SK-N-SH (cell line): ENCODE data around the gene ZDHHC8. TPM values are rescaled to one million over a fixed set of nuclear protein-coding genes. Genes with fewer than 3 reads are reported as not detected.

Experiments used
- CTCF ChIA-PET: fragments of 300-600, 350-600 bp; formaldehyde crosslinking; extraction: SDS; loops from one replicate; lab custom pipeline; 2021; lab: Yijun Ruan, JAX
- POLR2A ChIA-PET: fragments of 350-600 bp; sonication (Branson Sonifier 250); formaldehyde crosslinking; extraction: SDS; loops from one replicate; lab custom pipeline; 2020; ENCODE audit warnings: antibody characterized with exemption, inconsistent platforms; lab: Yijun Ruan, JAX
- DNase-seq: peaks from one replicate; pipeline ENCODE4 v3.0.0; 2012
- H2AFZ ChIP-seq: fragments of 200-600 bp; sonication (generic); 2 replicates; pipeline ENCODE4 v1.8.1; 2016; ENCODE audit warnings: antibody characterized with exemption, mild to moderate bottlenecking, low read depth
- H3F3A ChIP-seq: fragments of 200-600 bp; sonication (generic); replicated peaks from 2 replicates; pipeline ENCODE3; 2016; ENCODE audit warnings: antibody characterized with exemption, mild to moderate bottlenecking; ENCODE audit not compliant: insufficient read depth
- H3K27ac ChIP-seq, 2 experiments: fragments of 200-500 bp in 1 of 2; fragments of 200-600 bp in 1 of 2; sonication (Bioruptor generic) in 1 of 2; sonication (generic), shearing (Covaris generic) in 1 of 2; 2 replicates each; pipeline versions ENCODE4 v1.5.1 to v1.6.1; 2014 to 2016; ENCODE audit warnings: low read depth in 2 of 2, inconsistent platforms in 1 of 2, low read length in 1 of 2, mild to moderate bottlenecking in 1 of 2, mixed read lengths in 1 of 2
- H3K27me3 ChIP-seq: fragments of 200-600 bp; sonication (generic), shearing (Covaris generic); 2 replicates; pipeline ENCODE4 v1.6.1; 2016; ENCODE audit warnings: mixed run types; ENCODE audit not compliant: insufficient read depth
- H3K36me3 ChIP-seq, 2 experiments: fragments of 200-500 bp in 1 of 2; fragments of 200-600 bp in 1 of 2; sonication (Bioruptor generic) in 1 of 2; sonication (generic) in 1 of 2; replicated peaks in 1 of 2; 2 replicates each; pipeline versions ENCODE3 to v1.5.1; 2014 to 2016; ENCODE audit warnings: low read length in 1 of 2, mild to moderate bottlenecking in 1 of 2; ENCODE audit not compliant: insufficient read depth in 2 of 2, control insufficient read depth in 1 of 2
- H3K4me1 ChIP-seq, 2 experiments: fragments of 200-500 bp in 1 of 2; fragments of 200-600 bp in 1 of 2; sonication (Bioruptor generic) in 1 of 2; sonication (generic), shearing (Covaris generic) in 1 of 2; 2 replicates each; pipeline versions ENCODE4 v1.5.1 to v1.6.1; 2014 to 2016; ENCODE audit warnings: low read depth in 1 of 2, low read length in 1 of 2, mixed run types in 1 of 2; ENCODE audit not compliant: insufficient read depth in 2 of 2, control insufficient read depth in 1 of 2
- H3K4me2 ChIP-seq: fragments of 200-600 bp; sonication (generic), shearing (Covaris generic); 2 replicates; pipeline ENCODE4 v1.6.1; 2017; ENCODE audit warnings: mixed run types
- H3K4me3 ChIP-seq, 2 experiments: fragments of 200-500 bp in 1 of 2; fragments of 200-600 bp in 1 of 2; sonication (Bioruptor generic) in 1 of 2; sonication (generic), shearing (Covaris generic) in 1 of 2; 2 replicates each; pipeline versions ENCODE4 v1.5.1 to v1.8.1; 2014 to 2016; ENCODE audit warnings: low read depth in 2 of 2, inconsistent platforms in 1 of 2, low read length in 1 of 2, mild to moderate bottlenecking in 1 of 2, mixed read lengths in 1 of 2, moderate library complexity in 1 of 2
- H3K79me2 ChIP-seq: fragments of 200-600 bp; sonication (generic); 2 replicates; pipeline ENCODE4 v1.8.1; 2017; ENCODE audit warnings: mild to moderate bottlenecking; ENCODE audit not compliant: insufficient read depth
- H3K9ac ChIP-seq: fragments of 200-600 bp; sonication (generic); 2 replicates; pipeline ENCODE4 v1.6.1; 2017; ENCODE audit warnings: mixed run types
- H3K9me2 ChIP-seq: fragments of 200-600 bp; sonication (generic); 2 replicates; pipeline ENCODE4 v1.6.1; 2017; ENCODE audit warnings: mixed run types
- H3K9me3 ChIP-seq: fragments of 200-600 bp; sonication (generic); 2 replicates; pipeline ENCODE4 v1.6.1; 2017; ENCODE audit warnings: mixed run types, mild to moderate bottlenecking, moderate library complexity
- H4K20me1 ChIP-seq: fragments of 200-600 bp; sonication (generic); 2 replicates; pipeline ENCODE4 v1.6.1; 2017; ENCODE audit warnings: mild to moderate bottlenecking, mixed run types; ENCODE audit not compliant: insufficient read depth
- CHD2 ChIP-seq: fragments of 150-350 bp; IDR thresholded peaks from 2 replicates; pipeline ENCODE4 v1.6.1; 2018; ENCODE audit warnings: low read length; ENCODE audit not compliant: partially characterized antibody
- EZH2phosphoT487 ChIP-seq: fragments of 200-600 bp; sonication (generic); IDR thresholded peaks from 2 replicates; pipeline ENCODE4 v1.6.1; 2017; ENCODE audit warnings: low read depth, mixed run types, mild to moderate bottlenecking, antibody characterized with exemption, moderate library complexity, borderline replicate concordance
- FOSL2 ChIP-seq: IDR thresholded peaks from 2 replicates; pipeline ENCODE4 v1.4.0; 2012; ENCODE audit warnings: low read depth, mild to moderate bottlenecking, moderate library complexity, borderline replicate concordance
- FOXM1 ChIP-seq: IDR thresholded peaks from 2 replicates; pipeline ENCODE4 v1.4.0; 2012; ENCODE audit warnings: low read depth, mild to moderate bottlenecking
- GATA2 ChIP-seq: sonication (generic); formaldehyde crosslinking; IDR thresholded peaks from 2 replicates; pipeline ENCODE4 v1.5.0; 2020; ENCODE audit warnings: mild to moderate bottlenecking, missing genetic modification reagents
- JUND ChIP-seq: IDR thresholded peaks from 2 replicates; pipeline ENCODE4 v1.4.0; 2012
- MEF2A ChIP-seq: IDR thresholded peaks from 2 replicates; pipeline ENCODE4 v1.4.0; 2012; ENCODE audit warnings: low read depth, borderline replicate concordance
- MXI1 ChIP-seq: IDR thresholded peaks from 2 replicates; pipeline ENCODE4 v1.6.1; 2012; ENCODE audit warnings: mild to moderate bottlenecking, low read depth, low read length, improper control_type of control experiment
- NFIC ChIP-seq: IDR thresholded peaks from 2 replicates; pipeline ENCODE4 v1.4.0; 2012; ENCODE audit warnings: borderline replicate concordance
- RAD21 ChIP-seq: IDR thresholded peaks from 2 replicates; pipeline ENCODE4 v1.6.1; 2012; ENCODE audit warnings: mild to moderate bottlenecking, low read length
- SIN3A ChIP-seq: IDR thresholded peaks from 2 replicates; pipeline ENCODE4 v1.6.1; 2012; ENCODE audit warnings: low read depth, mild to moderate bottlenecking, low read length, moderate library complexity, borderline replicate concordance
- SMC3 ChIP-seq: IDR thresholded peaks from 2 replicates; pipeline ENCODE4 v1.6.1; 2012; ENCODE audit warnings: low read depth, low read length, improper control_type of control experiment
- TAF1 ChIP-seq: IDR thresholded peaks from 2 replicates; pipeline ENCODE4 v1.6.1; 2012; ENCODE audit warnings: low read depth, mild to moderate bottlenecking, low read length, moderate library complexity, borderline replicate concordance
- YY1 ChIP-seq: IDR thresholded peaks from 2 replicates; pipeline ENCODE4 v1.4.0; 2012; ENCODE audit warnings: low read depth, mild to moderate bottlenecking
- WGBS: methylation state at CpG from one replicate; pipeline ENCODE4 v1.1.6; 2017; ENCODE audit warnings: low lambda C conversion rate; 5-methylcytosine and 5-hydroxymethylcytosine counted together
- polyA plus RNA-seq, 3 experiments: library from polyadenylated mRNA; depleted of rRNA; stranded (reverse); fragments of >200 nt; gene quantifications; 2 replicates each; pipeline ENCODE4 v1.2.3, GENCODE V29; 2012
- TF ChIP-seq, protein P1 (sequence below): fragments of 150-350 bp; IDR thresholded peaks from 2 replicates; pipeline ENCODE4 v1.6.1; 2016; ENCODE audit warnings: mild to moderate bottlenecking, low read depth, low read length
- TF ChIP-seq, protein P2 (sequence below): IDR thresholded peaks from 2 replicates; pipeline ENCODE4 v1.4.0; 2012; ENCODE audit warnings: low read depth, borderline replicate concordance

The ZDHHC8 gene
- polyA plus RNA-seq, 1 of the 3 experiments (the other 2 are of a cell fraction): 65.3 TPM

DNA sequence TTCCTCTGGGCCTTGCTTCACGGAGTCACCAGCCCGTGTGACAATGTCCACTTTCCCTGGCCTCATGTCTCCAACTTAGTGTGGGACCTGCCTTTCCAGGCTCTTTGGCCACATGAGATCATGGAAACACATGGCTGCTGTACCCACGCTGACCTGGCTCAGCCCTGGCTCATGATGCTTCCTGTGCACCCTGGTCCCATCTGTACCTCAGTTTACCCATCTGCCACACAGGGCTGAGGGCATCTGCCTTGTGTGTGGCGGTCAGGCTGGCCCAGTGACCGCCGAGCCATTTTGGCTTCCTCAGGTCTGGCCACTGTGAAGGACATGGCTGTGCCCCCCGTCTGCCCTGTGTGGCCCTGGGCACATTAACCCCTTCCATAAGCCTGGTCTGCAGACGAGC lies 51.5 kb downstream of the ZDHHC8 start:
- Histone ChIP-seq H3K27ac (no peak overlapping the region), H3K27me3 (no peaks in the 10 kb centered on the region), H3K9ac (no peak overlapping the region), H2AFZ (no peak overlapping the region), H4K20me1 (no peaks in the 10 kb centered on the region), H3F3A (no peaks in the 10 kb centered on the region), H3K4me2 (no peak overlapping the region), H3K36me3 (no peaks in the 10 kb centered on the region), H3K4me1 (no peaks in the 10 kb centered on the region), H3K79me2 (no peaks in the 10 kb centered on the region), H3K9me3 (no peaks in the 10 kb centered on the region), H3K4me3 (no peak overlapping the region), H3K9me2 (no peaks in the 10 kb centered on the region)
- TF ChIP-seq RAD21 (no peak), CHD2 (no peak), SMC3 (no peak), GATA2 (CRISPR knock-in tag) (no peak), TAF1 (no peak)
- DNase-seq: no peak
- ChIA-PET POLR2A (no interaction called here), CTCF (no interaction called here)
- 63% methylated on average over 3 of the region's 8 CpGs for WGBS

DNA sequence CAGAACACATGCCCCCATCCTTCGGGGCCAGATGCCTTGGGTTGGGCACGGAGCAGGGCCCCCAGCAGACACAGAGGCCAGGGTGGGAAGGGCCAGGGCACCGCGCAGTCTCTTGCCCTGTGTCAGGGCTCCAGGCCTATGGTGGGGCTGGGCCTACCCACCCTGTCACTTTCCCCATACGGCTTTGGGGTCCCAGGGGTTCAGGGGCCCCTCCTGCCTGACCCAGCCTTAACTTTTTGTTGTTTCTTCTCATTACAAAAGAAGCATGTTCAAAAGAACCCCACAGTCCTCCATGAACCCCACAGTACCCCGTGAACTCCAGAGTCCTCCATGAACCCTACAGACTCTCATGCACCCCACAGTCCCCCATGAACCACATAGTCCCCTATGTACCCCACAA lies 52.2 kb downstream of the ZDHHC8 start:
- no peaks in the 10 kb centered on the region for H3K36me3 ChIP-seq
- no peaks in the 10 kb centered on the region for H3K4me1 ChIP-seq
- no peaks in the 10 kb centered on the region for H4K20me1 ChIP-seq
- H3K27me3 ChIP-seq: no peaks in the 10 kb centered on the region
- WGBS: 60% methylated on average over 5 of the region's 6 CpGs
- no peaks in the 10 kb centered on the region for H3K9me3 ChIP-seq
- POLR2A ChIA-PET: no interaction called here
- no peak overlapping the region for H3K9ac ChIP-seq
- no peak overlapping the region for H3K27ac ChIP-seq
- DNase-seq: no peak
- no peak overlapping the region for H2AFZ ChIP-seq
- no peaks in the 10 kb centered on the region for H3F3A ChIP-seq
- CTCF ChIA-PET: no interaction called here
- H3K79me2 ChIP-seq: no peaks in the 10 kb centered on the region
- H3K4me2 ChIP-seq: no peak overlapping the region
- TF ChIP-seq MEF2A (no peak), TAF1 (no peak), SIN3A (no peak), FOXM1 (no peak), JUND (no peak), MXI1 (no peak), CHD2 (no peak), NFIC (no peak), EZH2phosphoT487 (no peak), FOSL2 (no peak), YY1 (no peak)
- TF ChIP-seq, protein P1, sequence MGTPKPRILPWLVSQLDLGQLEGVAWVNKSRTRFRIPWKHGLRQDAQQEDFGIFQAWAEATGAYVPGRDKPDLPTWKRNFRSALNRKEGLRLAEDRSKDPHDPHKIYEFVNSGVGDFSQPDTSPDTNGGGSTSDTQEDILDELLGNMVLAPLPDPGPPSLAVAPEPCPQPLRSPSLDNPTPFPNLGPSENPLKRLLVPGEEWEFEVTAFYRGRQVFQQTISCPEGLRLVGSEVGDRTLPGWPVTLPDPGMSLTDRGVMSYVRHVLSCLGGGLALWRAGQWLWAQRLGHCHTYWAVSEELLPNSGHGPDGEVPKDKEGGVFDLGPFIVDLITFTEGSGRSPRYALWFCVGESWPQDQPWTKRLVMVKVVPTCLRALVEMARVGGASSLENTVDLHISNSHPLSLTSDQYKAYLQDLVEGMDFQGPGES: no peak
- TF ChIP-seq, protein P2, sequence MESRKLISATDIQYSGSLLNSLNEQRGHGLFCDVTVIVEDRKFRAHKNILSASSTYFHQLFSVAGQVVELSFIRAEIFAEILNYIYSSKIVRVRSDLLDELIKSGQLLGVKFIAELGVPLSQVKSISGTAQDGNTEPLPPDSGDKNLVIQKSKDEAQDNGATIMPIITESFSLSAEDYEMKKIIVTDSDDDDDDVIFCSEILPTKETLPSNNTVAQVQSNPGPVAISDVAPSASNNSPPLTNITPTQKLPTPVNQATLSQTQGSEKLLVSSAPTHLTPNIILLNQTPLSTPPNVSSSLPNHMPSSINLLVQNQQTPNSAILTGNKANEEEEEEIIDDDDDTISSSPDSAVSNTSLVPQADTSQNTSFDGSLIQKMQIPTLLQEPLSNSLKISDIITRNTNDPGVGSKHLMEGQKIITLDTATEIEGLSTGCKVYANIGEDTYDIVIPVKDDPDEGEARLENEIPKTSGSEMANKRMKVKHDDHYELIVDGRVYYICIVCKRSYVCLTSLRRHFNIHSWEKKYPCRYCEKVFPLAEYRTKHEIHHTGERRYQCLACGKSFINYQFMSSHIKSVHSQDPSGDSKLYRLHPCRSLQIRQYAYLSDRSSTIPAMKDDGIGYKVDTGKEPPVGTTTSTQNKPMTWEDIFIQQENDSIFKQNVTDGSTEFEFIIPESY: no peak
- no peak overlapping the region for H3K4me3 ChIP-seq
- H3K9me2 ChIP-seq: no peaks in the 10 kb centered on the region
